ENCODE data around the gene NRARP. TPM values are rescaled to one million over a fixed set of nuclear protein-coding genes. Genes with fewer than 3 reads are reported as not detected.
A peak's percentile ranks its signal among the peaks of the same experiment; 100 is the strongest.

NRARP gene
- total and polyA plus RNA-seq, 2 of the 13 experiments (the other 11 are each of a cell fraction or from before 2014, with no cell fraction given), result 0.22 to 0.46 TPM

DNA sequence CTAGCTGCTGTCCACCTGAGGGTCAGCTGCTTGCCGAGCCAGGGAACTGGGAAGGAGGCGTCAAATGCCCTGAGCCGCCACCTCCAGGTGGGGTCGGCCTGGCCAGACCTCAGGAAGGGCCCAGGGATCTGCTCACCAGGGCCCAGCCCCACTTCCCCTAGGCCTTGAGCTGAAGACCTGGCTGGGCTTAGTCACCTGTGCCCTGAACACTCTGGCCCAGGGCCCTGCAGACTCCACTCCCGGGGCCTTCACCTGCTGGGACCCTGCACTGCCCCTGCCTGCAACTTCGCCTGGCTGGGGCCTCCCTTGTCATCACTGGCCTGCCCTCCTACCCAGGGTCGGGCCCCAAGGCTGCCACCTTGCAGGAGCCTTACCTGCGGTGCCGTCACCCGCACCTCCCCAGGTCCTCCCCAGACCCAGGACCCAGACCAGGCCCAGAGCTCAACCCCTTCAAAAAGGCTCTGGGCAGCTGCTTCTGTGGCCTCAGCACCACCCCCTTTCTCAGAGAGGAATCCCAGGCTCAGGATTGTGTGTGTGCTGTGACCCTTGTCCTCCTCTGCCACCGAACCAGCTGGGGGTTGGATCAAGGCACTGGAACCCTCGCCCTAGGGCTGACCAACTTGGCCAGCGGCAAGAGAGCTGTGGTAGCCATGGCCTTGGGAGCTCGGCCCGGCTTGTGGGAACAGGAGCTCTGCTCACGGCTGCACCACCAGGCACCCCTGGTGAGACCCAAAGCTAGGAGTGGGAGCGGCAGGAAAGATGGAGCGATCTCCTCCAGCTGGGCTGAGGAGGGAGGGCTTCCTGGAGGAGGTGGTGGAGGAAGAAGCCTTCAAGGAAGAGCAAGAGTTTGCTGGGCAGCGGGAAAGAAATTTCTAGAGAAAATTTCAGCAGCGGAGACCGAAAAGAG is 48.1 kb downstream of the NRARP start (continued):
- TF ChIP-seq TARDBP (CRISPR knock-in tag; IDR thresholded peaks at IDR 0.05) (peak; percentile 35; the same call in 1 of the 2 replicates), ZNF7 (CRISPR knock-in tag; IDR thresholded peaks at IDR 0.05) (no peak), PAWR (CRISPR knock-in tag; IDR thresholded peaks at IDR 0.05; ENCODE audit: borderline replicate concordance) (0 out of 2 replicates have a peak, but pooled peaks have one; percentile 68), ZNF556 (CRISPR knock-in tag; IDR thresholded peaks at IDR 0.05; ENCODE audit: borderline replicate concordance) (no peak), ASH2L (IDR thresholded peaks at IDR 0.05; ENCODE audit: insufficient read length, low read depth, low read length) (no peak), CBX1 (IDR thresholded peaks at IDR 0.05; ENCODE audit: low read depth) (peak; percentile 14), EED (CRISPR knock-in tag; IDR thresholded peaks at IDR 0.05) (no peak), ZNF292 (CRISPR knock-in tag; IDR thresholded peaks at IDR 0.05; ENCODE audit: borderline replicate concordance, low read depth) (peak; percentile 66; the same call in 1 of the 2 replicates), KDM5B (CRISPR knock-in tag; IDR thresholded peaks at IDR 0.05; ENCODE audit: borderline replicate concordance) (peak; percentile 79; the same call in 1 of the 2 replicates), TEAD3 (CRISPR knock-in tag; optimal IDR thresholded peaks at IDR 0.05; ENCODE audit: borderline replicate concordance) (peak; percentile 42), ZNF563 (CRISPR knock-in tag; IDR thresholded peaks at IDR 0.05) (0 out of 2 replicates have a peak, but pooled peaks have one; percentile 18), TMF1 (CRISPR knock-in tag; IDR thresholded peaks at IDR 0.05; ENCODE audit: low read depth) (peak; percentile 64; the same call in 1 of the 2 replicates), EEA1 (CRISPR knock-in tag; IDR thresholded peaks at IDR 0.05; ENCODE audit: borderline replicate concordance) (0 out of 2 replicates have a peak, but pooled peaks have one; percentile 20), ZC3H13 (CRISPR knock-in tag; IDR thresholded peaks at IDR 0.05) (peak; percentile 54; the same call in 1 of the 2 replicates), HIVEP1 (CRISPR knock-in tag; IDR thresholded peaks at IDR 0.05) (peak; percentile 74; the same call in 1 of the 2 replicates), U2AF1 (optimal IDR thresholded peaks at IDR 0.05; ENCODE audit: low read depth, low read length) (peak; percentile 49), YEATS2 (CRISPR knock-in tag; IDR thresholded peaks at IDR 0.05; ENCODE audit: borderline replicate concordance) (peak; percentile 40; the same call in 1 of the 2 replicates), RXRA (CRISPR knock-in tag; IDR thresholded peaks at IDR 0.05) (peak; percentile 43; the same call in 1 of the 2 replicates), SALL1 (CRISPR knock-in tag; IDR thresholded peaks at IDR 0.05) (peak; percentile 10; the same call in 1 of the 2 replicates), GABPB1 (CRISPR knock-in tag; IDR thresholded peaks at IDR 0.05) (peak; percentile 34; the same call in 1 of the 2 replicates), SPEN (CRISPR knock-in tag; IDR thresholded peaks at IDR 0.05; ENCODE audit: low read depth) (peak; percentile 8; the same call in 1 of the 2 replicates), ETV6 (CRISPR knock-in tag; conservative IDR thresholded peaks at IDR 0.05) (0 out of 2 replicates have a peak, but pooled peaks have one; percentile 38), THYN1 (CRISPR knock-in tag; IDR thresholded peaks at IDR 0.05; ENCODE audit: borderline replicate concordance, low read depth) (no peak), FOXA1 (IDR thresholded peaks at IDR 0.05) (no peak), FOXA1 (CRISPR knock-in tag; IDR thresholded peaks at IDR 0.05) (no peak)
- TF ChIP-seq, protein P1, sequence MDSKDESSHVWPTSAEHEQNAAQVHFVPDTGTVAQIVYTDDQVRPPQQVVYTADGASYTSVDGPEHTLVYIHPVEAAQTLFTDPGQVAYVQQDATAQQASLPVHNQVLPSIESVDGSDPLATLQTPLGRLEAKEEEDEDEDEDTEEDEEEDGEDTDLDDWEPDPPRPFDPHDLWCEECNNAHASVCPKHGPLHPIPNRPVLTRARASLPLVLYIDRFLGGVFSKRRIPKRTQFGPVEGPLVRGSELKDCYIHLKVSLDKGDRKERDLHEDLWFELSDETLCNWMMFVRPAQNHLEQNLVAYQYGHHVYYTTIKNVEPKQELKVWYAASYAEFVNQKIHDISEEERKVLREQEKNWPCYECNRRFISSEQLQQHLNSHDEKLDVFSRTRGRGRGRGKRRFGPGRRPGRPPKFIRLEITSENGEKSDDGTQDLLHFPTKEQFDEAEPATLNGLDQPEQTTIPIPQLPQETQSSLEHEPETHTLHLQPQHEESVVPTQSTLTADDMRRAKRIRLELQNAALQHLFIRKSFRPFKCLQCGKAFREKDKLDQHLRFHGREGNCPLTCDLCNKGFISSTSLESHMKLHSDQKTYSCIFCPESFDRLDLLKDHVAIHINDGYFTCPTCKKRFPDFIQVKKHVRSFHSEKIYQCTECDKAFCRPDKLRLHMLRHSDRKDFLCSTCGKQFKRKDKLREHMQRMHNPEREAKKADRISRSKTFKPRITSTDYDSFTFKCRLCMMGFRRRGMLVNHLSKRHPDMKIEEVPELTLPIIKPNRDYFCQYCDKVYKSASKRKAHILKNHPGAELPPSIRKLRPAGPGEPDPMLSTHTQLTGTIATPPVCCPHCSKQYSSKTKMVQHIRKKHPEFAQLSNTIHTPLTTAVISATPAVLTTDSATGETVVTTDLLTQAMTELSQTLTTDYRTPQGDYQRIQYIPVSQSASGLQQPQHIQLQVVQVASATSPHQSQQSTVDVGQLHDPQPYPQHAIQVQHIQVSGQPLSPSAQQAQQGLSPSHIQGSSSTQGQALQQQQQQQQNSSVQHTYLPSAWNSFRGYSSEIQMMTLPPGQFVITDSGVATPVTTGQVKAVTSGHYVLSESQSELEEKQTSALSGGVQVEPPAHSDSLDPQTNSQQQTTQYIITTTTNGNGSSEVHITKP (CRISPR knock-in tag; IDR thresholded peaks at IDR 0.05; ENCODE audit: low read depth), result 0 out of 2 replicates have a peak, but pooled peaks have one; percentile 43
- TF ChIP-seq, protein P2, sequence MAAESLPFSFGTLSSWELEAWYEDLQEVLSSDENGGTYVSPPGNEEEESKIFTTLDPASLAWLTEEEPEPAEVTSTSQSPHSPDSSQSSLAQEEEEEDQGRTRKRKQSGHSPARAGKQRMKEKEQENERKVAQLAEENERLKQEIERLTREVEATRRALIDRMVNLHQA (CRISPR knock-in tag; IDR thresholded peaks at IDR 0.05), result no peak
